CD4-positive, alpha-beta memory T cell (primary cell): Measurements from ENCODE around the gene WIF1. TPM values are rescaled to one million over a fixed set of nuclear protein-coding genes. Genes with fewer than 3 reads are reported as not detected.

Experiments used
- CTCF ChIA-PET: fragments of 350-600 bp; sonication (Branson Sonifier 250); formaldehyde crosslinking; loops from one replicate; lab custom pipeline; 2021; ENCODE audit warnings: inconsistent platforms; ENCODE audit not compliant: partially characterized antibody; lab: Charles Lee
- POLR2A ChIA-PET: fragments of 350-600 bp; sonication (Branson Sonifier 250); formaldehyde crosslinking; loops from one replicate; lab custom pipeline; 2021; ENCODE audit not compliant: partially characterized antibody; lab: Charles Lee
- DNase-seq, 5 donors: peaks; one replicate each; pipeline versions ENCODE4 v3.0.0 to v3.0.0-alpha.2; 2020 to 2022; ENCODE audit warnings: mixed read lengths in 1 of 5
- H3K27ac ChIP-seq: one replicate; pipeline ENCODE4 v1.7.0; 2013; ENCODE audit warnings: low read depth, low read length
- H3K27me3 ChIP-seq: 2 replicates; pipeline ENCODE4 v1.7.0; 2013; ENCODE audit warnings: mild to moderate bottlenecking, low read length, moderate library complexity; ENCODE audit not compliant: insufficient read depth
- H3K36me3 ChIP-seq: 2 replicates; pipeline ENCODE4 v1.7.0; 2013; ENCODE audit warnings: mild to moderate bottlenecking, low read length, moderate library complexity; ENCODE audit not compliant: insufficient read depth
- H3K4me1 ChIP-seq: 2 replicates; pipeline ENCODE4 v1.7.0; 2013; ENCODE audit warnings: mild to moderate bottlenecking, low read length, moderate library complexity; ENCODE audit not compliant: insufficient read depth
- H3K4me3 ChIP-seq, 2 donors: one replicate each; pipeline ENCODE4 v1.7.0; 2013; ENCODE audit warnings: low read length in 2 of 2, mild to moderate bottlenecking in 1 of 2
- H3K9me3 ChIP-seq, 2 donors: one replicate each; pipeline ENCODE4 v1.7.0; 2013; ENCODE audit warnings: low read length in 2 of 2, control low read depth in 1 of 2; ENCODE audit not compliant: control insufficient read depth in 1 of 2
- H3K27ac Mint-ChIP-seq, 7 donors: one replicate each; pipeline ENCODE4 v1.8.0; 2020 to 2021; ENCODE audit warnings: mixed read lengths in 7 of 7, mild to moderate bottlenecking in 6 of 7, inconsistent platforms in 3 of 7, moderate library complexity in 3 of 7
- H3K27me3 Mint-ChIP-seq, 2 donors: one replicate each; pipeline ENCODE4 v1.8.0; 2020 to 2021; ENCODE audit warnings: mixed read lengths in 2 of 2
- H3K36me3 Mint-ChIP-seq, 2 donors: one replicate each; pipeline ENCODE4 v1.8.0; 2020 to 2021; ENCODE audit warnings: mixed read lengths in 2 of 2, inconsistent platforms in 1 of 2, mild to moderate bottlenecking in 1 of 2
- H3K4me1 Mint-ChIP-seq, 4 donors: one replicate each; pipeline ENCODE4 v1.8.0; 2020 to 2021; ENCODE audit warnings: mixed read lengths in 4 of 4, mild to moderate bottlenecking in 1 of 4
- H3K4me3 Mint-ChIP-seq, 8 donors: one replicate each; pipeline ENCODE4 v1.8.0; 2020 to 2021; ENCODE audit warnings: mixed read lengths in 8 of 8, mild to moderate bottlenecking in 7 of 8, moderate library complexity in 6 of 8, inconsistent platforms in 3 of 8
- H3K9me3 Mint-ChIP-seq, 8 donors: one replicate each; pipeline ENCODE4 v1.8.0; 2020 to 2021; ENCODE audit warnings: mixed read lengths in 8 of 8, mild to moderate bottlenecking in 5 of 8, inconsistent platforms in 3 of 8, moderate library complexity in 1 of 8
- intact Hi-C: fragments of 100-400 bp; cut with micrococcal nuclease; formaldehyde crosslinking; loops from one replicate; pipeline ENCODE4 v1.15.1; 2023
- polyA plus RNA-seq, 2 donors: library from polyadenylated mRNA; unstranded; fragments of 300-500 nt; fragmentation: Illumina TruSeq; gene quantifications; one replicate each; pipeline ENCODE4 v1.2.3, GENCODE V29; 2021
- total RNA-seq, 2 experiments: library from RNA; stranded (reverse); gene quantifications; one replicate each; pipeline ENCODE4 v1.2.3, GENCODE V29; 2021

WIF1 gene
- total and polyA plus RNA-seq, 4 experiments from 2014 or later = not detected

DNA sequence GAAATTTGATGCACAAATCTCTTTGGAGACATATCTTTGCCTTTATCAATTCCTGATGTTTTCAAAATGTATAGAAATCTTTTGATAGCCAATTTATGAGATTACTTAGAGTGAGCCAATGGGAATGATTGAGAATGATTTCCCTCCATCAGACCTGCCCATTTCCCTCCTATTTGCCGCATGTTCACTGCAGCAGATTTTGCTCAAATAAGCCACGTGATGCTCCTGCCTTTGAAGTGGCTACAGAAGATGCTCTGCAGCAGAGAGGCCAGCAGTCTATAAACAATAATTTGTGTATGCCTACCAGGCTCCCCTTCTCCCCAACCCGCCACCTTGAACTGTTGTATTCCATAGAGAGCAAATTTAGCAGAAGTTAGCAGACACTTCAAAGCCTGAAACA, 21.9 kb downstream of the WIF1 start:
- Histone ChIP-seq H3K4me1 (no peaks in the 10 kb centered on the region), H3K4me3 (no peak overlapping the region), H3K36me3 (no peaks in the 10 kb centered on the region), H3K9me3 (no peaks in the 10 kb centered on the region), H3K27ac (no peak overlapping the region), H3K27me3 (peaks cover 4% of the 10 kb centered on the region)
- Mint-ChIP-seq H3K36me3 (no peaks in the 10 kb centered on the region), H3K27me3 (peaks cover 15 to 26% of the 10 kb centered on the region in 2 donors), H3K9me3 (peaks cover 0 to 2% (median 0%) of the 10 kb centered on the region in 8 donors), H3K27ac (no peak overlapping the region), H3K4me3 (no peak overlapping the region), H3K4me1 (no peaks in the 10 kb centered on the region)
- intact Hi-C loops = no loop called here
- DNase-seq = peak in 1 of 5 donors; percentile 1
- POLR2A ChIA-PET = no interaction called here
- CTCF ChIA-PET = interaction anchor here (1.1 kb wide), 1 partner anchor 12 kb away, joined by 3 read pairs; no protein-coding TSS in a partner anchor

DNA sequence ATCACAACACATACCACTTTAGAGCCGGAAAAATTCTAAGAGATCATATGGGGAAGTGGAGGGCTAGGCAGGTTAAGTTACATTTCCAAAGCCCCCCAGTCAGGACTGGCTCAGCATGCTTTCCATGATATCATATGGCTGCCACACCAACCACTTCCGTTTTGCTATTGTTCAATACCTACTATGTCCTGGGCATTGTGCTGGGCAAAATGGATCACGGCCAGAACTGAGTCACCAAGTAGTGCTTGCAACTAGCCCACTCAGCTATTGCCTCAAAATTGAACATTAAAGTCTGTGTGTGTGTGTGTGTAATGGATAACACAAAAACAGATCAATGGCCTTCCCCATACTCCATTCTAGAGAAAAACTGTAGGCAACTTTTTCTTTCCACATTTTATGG, 22.7 kb downstream of the WIF1 start:
- H3K27me3 ChIP-seq = peaks cover 4% of the 10 kb centered on the region
- peaks cover 0 to 2% (median 0%) of the 10 kb centered on the region in 8 donors for H3K9me3 Mint-ChIP-seq
- CTCF ChIA-PET = no interaction called here
- no peak overlapping the region for H3K4me3 ChIP-seq
- no peaks in the 10 kb centered on the region for H3K4me1 Mint-ChIP-seq
- H3K4me1 ChIP-seq = no peaks in the 10 kb centered on the region
- intact Hi-C loops = no loop called here
- peaks cover 16 to 26% of the 10 kb centered on the region in 2 donors for H3K27me3 Mint-ChIP-seq
- H3K9me3 ChIP-seq = no peaks in the 10 kb centered on the region
- no peak for DNase-seq
- H3K4me3 Mint-ChIP-seq = no peak overlapping the region
- POLR2A ChIA-PET = no interaction called here
- H3K36me3 Mint-ChIP-seq = no peaks in the 10 kb centered on the region
- H3K36me3 ChIP-seq = no peaks in the 10 kb centered on the region
- H3K27ac Mint-ChIP-seq = no peak overlapping the region
- no peak overlapping the region for H3K27ac ChIP-seq

DNA sequence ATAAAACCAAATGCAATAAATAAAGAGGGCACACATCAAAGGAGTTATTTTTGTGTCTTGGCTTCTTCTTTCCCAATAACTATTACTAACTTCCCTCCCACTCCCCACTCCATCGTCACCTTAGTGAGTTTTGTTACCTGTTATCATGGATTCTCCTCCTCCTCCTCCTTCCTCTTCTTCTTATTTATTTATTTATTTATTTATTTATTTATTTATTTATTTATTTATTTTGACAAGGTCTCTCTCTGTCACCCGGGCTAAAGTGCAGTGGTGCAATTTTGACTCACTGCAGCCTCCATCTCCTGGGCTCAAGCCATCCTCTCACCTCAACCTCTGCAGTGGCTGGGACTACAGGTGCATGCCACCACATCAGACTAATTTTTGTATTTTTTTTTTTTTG, 26.4 kb downstream of the WIF1 start:
- ChIA-PET POLR2A (no interaction called here), CTCF (no interaction called here)
- Histone ChIP-seq H3K9me3 (no peaks in the 10 kb centered on the region), H3K4me3 (no peak overlapping the region), H3K4me1 (no peaks in the 10 kb centered on the region), H3K27ac (no peak overlapping the region), H3K36me3 (no peaks in the 10 kb centered on the region), H3K27me3 (peaks cover 4% of the 10 kb centered on the region)
- peaks cover 18 to 25% of the 10 kb centered on the region in 2 donors for H3K27me3 Mint-ChIP-seq
- DNase-seq = no peak
- no peak overlapping the region for H3K4me3 Mint-ChIP-seq
- peaks cover 0 to 2% (median 0%) of the 10 kb centered on the region in 8 donors for H3K9me3 Mint-ChIP-seq
- H3K4me1 Mint-ChIP-seq = no peaks in the 10 kb centered on the region
- H3K36me3 Mint-ChIP-seq = no peaks in the 10 kb centered on the region
- intact Hi-C loops = no loop called here
- H3K27ac Mint-ChIP-seq = no peak overlapping the region

GRCh38 chr12:65093606-65094005, 27.5 kb downstream of the WIF1 start:
- Histone ChIP-seq H3K4me3 (no peak overlapping the region), H3K36me3 (no peaks in the 10 kb centered on the region), H3K27me3 (peaks cover 2% of the 10 kb centered on the region), H3K9me3 (no peaks in the 10 kb centered on the region), H3K27ac (no peak overlapping the region), H3K4me1 (no peaks in the 10 kb centered on the region)
- H3K4me1 Mint-ChIP-seq = no peaks in the 10 kb centered on the region
- no peak overlapping the region for H3K4me3 Mint-ChIP-seq
- DNase-seq = no peak
- ChIA-PET POLR2A (no interaction called here), CTCF (interaction anchor here (1.2 kb wide), 1 partner anchor 17 kb away, joined by 3 read pairs; no protein-coding TSS in a partner anchor)
- peaks cover 18 to 19% of the 10 kb centered on the region in 2 donors for H3K27me3 Mint-ChIP-seq
- H3K9me3 Mint-ChIP-seq = peaks cover 0 to 2% (median 0%) of the 10 kb centered on the region in 8 donors
- H3K36me3 Mint-ChIP-seq = no peaks in the 10 kb centered on the region
- H3K27ac Mint-ChIP-seq = no peak overlapping the region
- intact Hi-C loops = no loop called here

DNA sequence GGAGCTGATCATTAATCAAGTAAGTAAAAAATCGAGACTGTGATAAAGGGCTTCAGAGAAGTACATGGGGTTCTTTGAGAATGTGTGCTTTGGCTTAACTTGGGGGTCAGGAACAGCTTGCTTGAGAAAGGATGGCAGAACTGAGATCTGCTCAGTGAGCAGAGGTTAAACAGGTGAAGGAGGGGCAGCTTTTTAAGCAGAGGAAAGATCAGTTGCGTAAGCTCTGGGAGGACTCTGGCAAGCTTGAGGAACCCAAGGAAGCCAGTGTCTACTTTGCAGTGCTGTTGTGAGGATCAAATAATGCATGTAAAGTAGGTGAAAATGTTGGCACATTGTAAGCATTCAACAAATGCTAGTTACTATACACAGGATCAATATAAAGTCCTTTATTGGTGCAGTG, 30.6 kb downstream of the WIF1 start:
- Histone ChIP-seq H3K4me1 (no peaks in the 10 kb centered on the region), H3K9me3 (no peaks in the 10 kb centered on the region), H3K27me3 (no peaks in the 10 kb centered on the region), H3K36me3 (no peaks in the 10 kb centered on the region), H3K27ac (no peak overlapping the region), H3K4me3 (no peak overlapping the region)
- ChIA-PET POLR2A (no interaction called here), CTCF (no interaction called here)
- peaks cover 9 to 14% of the 10 kb centered on the region in 2 donors for H3K27me3 Mint-ChIP-seq
- no peak overlapping the region for H3K27ac Mint-ChIP-seq
- no peaks in the 10 kb centered on the region for H3K4me1 Mint-ChIP-seq
- peaks cover 0 to under 1% (median 0%) of the 10 kb centered on the region in 8 donors for H3K9me3 Mint-ChIP-seq
- no peaks in the 10 kb centered on the region for H3K36me3 Mint-ChIP-seq
- no peak for DNase-seq
- H3K4me3 Mint-ChIP-seq = no peak overlapping the region
- intact Hi-C loops = no loop called here

DNA sequence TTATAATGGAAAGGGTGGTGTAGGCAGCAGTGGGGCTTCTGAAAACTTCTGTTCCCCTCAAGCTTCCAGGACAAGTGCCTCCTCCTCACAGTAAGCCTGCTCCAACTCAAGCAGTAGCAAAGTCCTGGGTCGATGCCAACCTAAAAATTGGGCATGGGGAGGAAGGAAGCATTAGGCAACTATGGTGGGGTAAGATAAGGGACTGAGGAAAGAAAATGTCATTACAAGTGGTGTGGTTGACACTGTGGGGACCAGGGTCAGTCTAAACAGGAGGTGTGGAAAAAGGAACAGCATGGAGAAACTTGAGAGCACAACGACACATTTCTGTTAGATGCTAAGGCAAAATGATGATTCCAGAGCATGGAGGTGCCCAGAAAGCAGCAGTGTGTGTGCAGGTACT, 34.9 kb downstream of the WIF1 start:
- Mint-ChIP-seq H3K27me3 (peaks cover 9 to 16% of the 10 kb centered on the region in 2 donors), H3K9me3 (no peaks in the 10 kb centered on the region), H3K27ac (no peak overlapping the region), H3K4me3 (no peak overlapping the region), H3K36me3 (no peaks in the 10 kb centered on the region), H3K4me1 (no peaks in the 10 kb centered on the region)
- intact Hi-C loops = no loop called here
- Histone ChIP-seq H3K27me3 (peaks cover 3% of the 10 kb centered on the region), H3K4me1 (no peaks in the 10 kb centered on the region), H3K4me3 (no peak overlapping the region), H3K36me3 (no peaks in the 10 kb centered on the region), H3K9me3 (no peaks in the 10 kb centered on the region), H3K27ac (no peak overlapping the region)
- CTCF ChIA-PET = no interaction called here
- POLR2A ChIA-PET = no interaction called here
- no peak for DNase-seq

- H3K9me3 ChIP-seq = no peaks in the 10 kb centered on the region
- ChIA-PET CTCF (no interaction called here), POLR2A (no interaction called here)
- H3K27ac ChIP-seq = no peak overlapping the region
- H3K4me1 Mint-ChIP-seq = no peaks in the 10 kb centered on the region
- no peaks in the 10 kb centered on the region for H3K4me1 ChIP-seq
- no peaks in the 10 kb centered on the region for H3K36me3 ChIP-seq
- no peak for DNase-seq
- H3K27me3 Mint-ChIP-seq = peaks cover 11 to 18% of the 10 kb centered on the region in 2 donors
- no peaks in the 10 kb centered on the region for H3K36me3 Mint-ChIP-seq
- H3K27me3 ChIP-seq = peaks cover 5% of the 10 kb centered on the region
- no peaks in the 10 kb centered on the region for H3K9me3 Mint-ChIP-seq
- H3K4me3 ChIP-seq = no peak overlapping the region
- intact Hi-C loops = no loop called here
- H3K4me3 Mint-ChIP-seq = no peak overlapping the region
- H3K27ac Mint-ChIP-seq = no peak overlapping the region
Observed at GRCh38 chr12:65084579-65084978, 36.5 kb downstream of the WIF1 start.

DNA sequence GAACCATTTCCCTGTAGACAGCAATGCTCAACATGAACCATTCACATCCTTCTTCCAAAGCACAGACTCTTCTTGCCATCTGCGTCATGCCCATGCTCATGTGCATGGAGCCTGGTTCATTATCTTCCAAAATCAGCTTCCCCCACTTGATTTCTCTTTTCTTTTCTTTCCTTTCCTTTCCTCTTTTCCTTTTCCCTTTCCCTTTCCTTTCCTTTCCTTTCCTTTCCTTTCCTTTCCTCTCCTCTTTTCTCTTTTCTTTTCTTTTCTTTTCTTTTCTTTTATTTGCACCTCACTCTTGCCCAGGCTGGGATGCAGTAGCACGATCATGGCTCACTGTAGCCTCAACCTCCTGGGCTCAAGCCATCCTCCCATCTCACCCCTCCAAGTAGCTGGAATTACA, 37.5 kb downstream of the WIF1 start:
- Histone ChIP-seq H3K4me3 (no peak overlapping the region), H3K9me3 (no peaks in the 10 kb centered on the region), H3K27me3 (peaks cover 5% of the 10 kb centered on the region), H3K36me3 (no peaks in the 10 kb centered on the region), H3K4me1 (no peaks in the 10 kb centered on the region), H3K27ac (no peak overlapping the region)
- intact Hi-C loops = no loop called here
- Mint-ChIP-seq H3K27ac (no peak overlapping the region), H3K27me3 (peaks cover 11 to 18% of the 10 kb centered on the region in 2 donors), H3K4me3 (no peak overlapping the region), H3K36me3 (no peaks in the 10 kb centered on the region), H3K4me1 (no peaks in the 10 kb centered on the region), H3K9me3 (no peaks in the 10 kb centered on the region)
- CTCF ChIA-PET = no interaction called here
- POLR2A ChIA-PET = no interaction called here
- no peak for DNase-seq
